GM19455 (cell line): Measurements from ENCODE around the gene EEIG2.
"Not testable (repeated sequence)": the region's sequence is repeated elsewhere in the genome, so short reads cannot be mapped to it uniquely, and the experiment has no call there.

Experiments
- ATAC-seq: cut with Tn5 transposase; IDR thresholded peaks from one replicate; pipeline ENCODE4 v1.9.1; 2021; ENCODE audit not compliant: unreplicated experiment

The EEIG2 gene

DNA sequence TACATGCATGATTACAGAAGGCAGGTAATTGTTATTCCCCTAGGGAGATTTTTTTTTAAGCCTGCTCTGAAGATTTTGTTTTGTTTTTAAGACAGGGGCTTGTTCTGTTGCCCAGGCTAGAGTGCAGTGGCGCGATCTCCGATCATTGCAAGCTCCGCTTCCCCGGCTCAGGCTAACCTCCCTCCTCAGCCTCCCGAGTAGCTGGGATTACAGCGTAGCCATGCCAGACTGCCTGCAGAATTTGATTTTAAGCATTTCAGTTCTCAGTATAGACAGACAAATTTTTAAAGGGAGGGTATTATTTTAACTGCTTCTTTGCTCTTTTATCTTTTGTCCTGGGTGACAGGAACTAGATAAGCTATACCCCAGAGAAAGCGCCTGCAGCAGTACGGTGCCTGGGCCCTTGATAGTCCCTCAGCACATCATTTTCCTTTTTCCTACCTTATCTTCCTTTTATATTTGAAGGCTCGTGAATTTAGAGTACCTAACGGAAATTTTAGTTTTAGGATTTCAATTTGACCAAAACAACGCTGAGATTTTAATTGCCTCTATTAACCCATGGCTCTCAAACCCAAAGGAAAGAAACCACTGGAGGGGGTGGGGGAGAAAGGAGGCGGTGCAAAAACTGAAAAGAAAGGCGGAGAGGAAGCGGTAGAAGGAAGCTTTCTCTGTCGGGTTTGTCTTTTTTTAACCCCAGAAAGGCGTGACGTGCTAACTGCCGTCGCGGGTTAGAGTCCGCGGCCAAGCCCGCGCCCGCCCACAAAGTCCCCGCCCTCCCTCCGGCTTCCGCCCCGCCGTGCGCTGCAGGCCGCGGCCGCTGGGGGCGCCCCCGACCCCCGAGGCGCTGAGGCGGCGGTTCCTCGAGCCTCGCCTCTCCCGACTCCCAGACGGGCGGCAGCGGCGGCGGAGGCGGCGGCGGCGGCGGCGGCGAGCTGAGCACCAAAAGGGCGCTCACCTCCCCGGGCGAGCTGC is at the start of gene EEIG2:
EEIG2 (plus strand) TSS at position 886 of the 972 bp plus-strand sequence. CDS start 329 bp downstream, outside the sequence.
- ATAC-seq: peak; percentile 78

DNA sequence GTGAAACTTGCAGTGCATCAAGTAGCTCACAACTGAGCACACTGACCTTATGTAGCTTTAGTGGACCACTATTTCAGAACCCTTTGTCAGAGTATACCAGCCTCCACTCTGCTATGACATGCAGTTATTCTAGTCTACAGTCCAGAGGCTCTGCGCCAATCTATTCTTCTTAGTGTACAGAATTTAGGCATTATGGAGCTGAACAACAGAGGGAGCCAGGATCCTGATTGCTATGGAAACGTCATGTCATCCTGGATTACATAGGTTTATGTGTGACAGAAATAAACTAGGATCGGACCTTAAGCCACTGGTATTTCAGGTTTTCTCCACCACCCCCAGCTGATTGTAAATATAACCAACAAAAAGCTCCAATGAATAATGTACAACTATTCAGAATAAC is 48.1 kb upstream of the EEIG2 start:
- ATAC-seq: no peak

DNA sequence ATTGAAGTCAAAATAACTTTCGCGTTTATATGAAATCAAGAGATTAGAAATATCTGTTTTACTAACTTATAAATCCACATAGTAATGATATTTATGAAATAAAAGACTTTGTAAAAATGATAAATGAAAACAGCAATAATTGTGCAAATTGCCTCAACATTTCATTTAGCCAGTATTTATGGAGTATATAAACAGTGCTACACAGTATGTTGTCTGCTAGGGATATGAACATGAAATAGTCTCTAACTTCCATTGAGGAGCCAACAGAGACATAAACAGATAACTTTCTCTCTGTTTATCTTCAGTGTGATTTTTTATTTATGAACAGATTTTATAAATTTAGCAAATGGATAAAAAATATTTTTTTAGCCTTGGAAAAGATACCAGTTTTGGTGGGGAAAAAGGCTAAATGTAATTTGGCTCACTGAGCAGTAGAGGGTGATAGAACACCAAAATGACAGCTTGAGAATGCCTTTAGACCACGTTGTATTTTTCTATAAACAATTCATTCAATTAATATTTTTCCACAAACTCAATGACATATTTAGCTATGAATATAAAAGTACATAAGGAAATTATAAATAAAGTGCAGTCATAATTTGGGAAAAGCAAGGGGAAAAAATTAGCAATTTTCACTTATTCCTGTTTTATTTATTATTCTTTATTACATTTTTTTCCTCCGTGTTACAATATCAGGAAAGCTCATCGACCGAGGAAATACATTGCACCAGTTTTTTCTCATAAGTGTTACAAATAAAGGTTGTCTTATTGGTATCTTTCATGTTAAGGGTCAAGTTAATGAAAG is 47.5 kb upstream of the EEIG2 start:
- no peak for ATAC-seq

DNA sequence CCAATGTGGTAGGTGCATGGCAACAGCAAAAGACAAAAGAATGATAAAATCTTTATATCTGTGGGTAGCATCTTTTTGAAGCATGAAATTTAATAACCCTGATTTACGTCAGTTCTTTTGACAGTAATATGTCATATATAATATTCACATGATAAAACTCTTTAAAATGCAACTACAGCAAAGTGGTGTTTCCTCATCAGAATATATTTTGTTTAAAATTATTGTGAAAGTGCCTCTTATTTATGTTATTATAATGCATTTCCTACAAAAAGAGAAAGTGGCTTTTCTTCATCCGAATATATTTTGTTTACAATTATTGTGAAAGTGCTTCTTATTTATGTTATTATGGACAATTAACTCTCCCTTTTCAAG is 46.9 kb upstream of the EEIG2 start:
- ATAC-seq: no peak

DNA sequence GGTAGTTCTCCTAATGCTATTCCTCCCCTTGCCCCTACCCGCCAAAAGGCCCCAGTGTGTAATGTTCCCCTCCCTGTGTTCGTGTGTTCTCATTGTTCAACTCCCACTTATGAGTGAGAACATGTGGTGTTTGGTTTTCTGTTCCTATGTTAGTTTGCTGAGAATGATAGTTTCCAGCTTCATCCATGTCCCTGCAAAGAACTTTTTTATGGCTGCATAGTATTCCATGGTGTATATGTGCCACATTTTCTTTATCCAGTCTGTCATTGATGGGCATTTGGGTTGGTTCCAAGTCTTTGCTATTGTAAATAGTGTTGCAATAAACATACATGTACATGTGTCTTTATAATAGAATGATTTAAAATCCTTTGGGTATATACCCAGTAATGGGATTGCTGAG is 46.0 kb upstream of the EEIG2 start:
- not testable (repeated sequence) for ATAC-seq

DNA sequence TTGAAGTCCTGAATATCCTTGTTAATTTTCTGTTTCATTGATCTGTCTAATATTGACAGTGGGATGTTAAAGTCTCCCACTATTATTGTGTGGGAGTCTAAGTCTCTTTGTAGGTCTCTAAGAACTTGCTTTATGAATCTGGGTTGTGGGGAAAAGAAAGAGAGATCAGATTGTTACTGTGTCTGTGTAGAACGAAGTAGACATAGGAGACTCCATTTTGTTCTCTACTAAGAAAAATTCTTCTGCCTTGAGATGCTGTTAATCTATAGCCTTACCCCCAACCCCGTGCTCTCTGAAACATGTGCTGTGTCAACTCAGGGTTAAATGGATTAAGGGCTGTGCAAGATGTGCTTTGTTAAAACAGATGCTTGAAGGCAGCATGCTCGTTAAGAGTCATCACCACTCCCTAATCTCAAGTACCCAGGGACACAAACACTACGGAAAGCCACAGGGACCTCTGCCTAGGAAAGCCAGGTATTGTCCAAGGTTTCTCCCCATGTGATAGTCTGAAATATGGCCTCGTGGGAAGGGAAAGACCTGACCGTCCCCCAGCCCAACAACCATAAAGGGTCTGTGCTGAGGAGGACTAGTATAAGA is 42.5 kb upstream of the EEIG2 start:
- ATAC-seq: not testable (repeated sequence)

DNA sequence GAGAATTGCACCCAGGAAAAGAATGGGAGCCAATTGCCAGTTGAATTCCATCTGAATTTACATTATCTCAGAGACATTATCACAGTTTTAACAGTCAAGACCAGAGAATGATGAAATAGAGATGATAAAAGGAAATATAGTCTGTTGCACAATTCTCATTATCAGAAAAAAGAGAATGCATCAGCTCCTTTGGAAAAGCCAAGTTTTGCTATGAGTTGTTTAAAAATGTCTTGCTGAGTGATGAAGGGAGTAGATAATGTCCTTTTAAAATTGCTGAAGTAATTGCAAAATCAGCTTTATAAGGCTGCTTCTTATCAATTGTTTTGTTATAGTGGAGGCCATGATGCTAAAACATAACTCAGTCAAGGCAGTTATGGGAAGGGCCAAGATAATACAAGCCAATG is 37.9 kb upstream of the EEIG2 start:
- ATAC-seq: no peak

DNA sequence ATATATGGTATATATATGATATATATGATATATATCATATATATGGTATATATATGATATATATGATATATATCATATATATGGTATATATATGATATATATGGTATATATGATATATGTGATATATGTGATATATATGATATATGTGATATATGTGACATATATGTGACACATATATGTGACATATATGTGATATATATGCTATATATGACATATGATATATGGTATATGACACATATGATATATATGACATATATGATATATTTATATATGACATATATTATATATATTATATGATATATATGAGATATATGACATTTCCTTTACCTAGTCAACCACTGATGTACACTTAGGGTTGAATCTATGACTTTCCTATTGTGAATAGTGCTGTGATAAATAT is 36.1 kb upstream of the EEIG2 start:
- ATAC-seq: no peak

DNA sequence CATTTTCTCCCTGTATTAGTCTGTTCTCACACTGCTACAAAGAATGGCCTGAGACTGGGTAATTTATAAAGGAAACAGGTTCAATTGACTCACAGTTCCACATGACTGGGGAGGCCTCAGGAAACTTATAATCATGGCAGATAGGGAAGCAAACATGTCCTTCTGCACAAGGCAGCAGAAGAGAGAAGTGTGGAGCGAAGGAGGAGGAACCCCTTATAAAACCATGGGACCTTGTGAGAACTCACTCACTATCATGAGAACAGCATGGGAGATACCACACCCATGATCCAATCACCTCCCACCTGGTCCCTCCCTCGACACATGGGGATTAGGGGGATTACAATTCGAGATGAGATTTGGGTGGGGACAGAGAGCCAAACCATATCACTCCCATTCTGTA is 35.2 kb upstream of the EEIG2 start:
- no peak for ATAC-seq

DNA sequence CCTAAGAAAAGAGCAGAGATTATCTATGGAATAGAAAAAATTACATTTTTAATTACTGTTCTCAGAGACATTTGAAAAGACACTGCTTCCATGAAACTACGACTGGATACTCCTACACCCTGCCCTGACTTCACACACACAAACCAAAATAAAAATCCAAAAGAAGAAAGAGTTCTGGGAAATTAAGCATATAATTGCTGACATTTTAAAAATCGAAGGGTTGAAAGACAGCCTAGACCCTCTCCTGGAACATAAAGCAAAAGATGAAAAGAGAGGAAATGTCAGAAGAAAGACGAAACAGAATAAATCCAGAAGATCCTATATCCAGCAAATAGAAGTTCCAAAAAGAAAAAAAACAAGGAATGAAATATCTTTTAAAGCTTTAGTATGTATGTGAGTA is 32.8 kb upstream of the EEIG2 start:
- no peak for ATAC-seq

DNA sequence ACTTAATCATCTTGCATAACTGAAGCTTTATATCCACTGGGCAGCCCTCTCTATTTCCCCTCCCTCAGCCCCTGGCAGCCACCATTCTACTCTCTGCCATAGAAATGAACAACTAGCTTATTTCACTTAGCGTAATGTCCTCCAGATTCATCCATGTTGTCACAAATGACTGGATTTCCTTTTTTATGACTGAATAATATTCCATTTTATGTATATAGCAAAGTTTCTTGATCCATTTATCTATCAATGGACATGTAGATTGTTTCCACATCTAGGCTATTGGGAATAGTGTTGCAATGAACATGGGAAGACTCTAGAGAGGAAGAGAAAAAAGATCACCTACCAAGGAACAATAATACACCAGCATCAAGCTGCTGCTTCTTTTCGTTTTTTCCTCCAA is 32.1 kb upstream of the EEIG2 start:
- no peak for ATAC-seq

DNA sequence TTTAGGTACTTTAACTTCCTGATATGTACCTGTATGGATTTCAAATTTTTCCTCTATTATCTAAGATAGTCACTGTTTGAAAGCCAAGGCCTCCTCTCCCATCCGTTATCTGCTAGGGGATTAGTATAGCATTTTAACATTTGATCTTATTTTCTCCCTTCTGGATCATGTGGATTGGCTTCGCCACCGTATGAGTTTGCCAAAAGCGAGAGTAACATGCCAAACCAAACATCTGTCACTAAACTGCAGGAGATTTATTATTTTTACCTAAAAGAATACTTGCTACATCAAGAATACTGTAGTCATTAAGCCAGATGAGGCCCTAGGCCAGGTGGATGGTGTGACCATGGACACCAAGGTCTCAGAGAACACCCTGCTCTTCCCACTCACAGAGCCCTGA is 28.5 kb upstream of the EEIG2 start:
- ATAC-seq: no peak

DNA sequence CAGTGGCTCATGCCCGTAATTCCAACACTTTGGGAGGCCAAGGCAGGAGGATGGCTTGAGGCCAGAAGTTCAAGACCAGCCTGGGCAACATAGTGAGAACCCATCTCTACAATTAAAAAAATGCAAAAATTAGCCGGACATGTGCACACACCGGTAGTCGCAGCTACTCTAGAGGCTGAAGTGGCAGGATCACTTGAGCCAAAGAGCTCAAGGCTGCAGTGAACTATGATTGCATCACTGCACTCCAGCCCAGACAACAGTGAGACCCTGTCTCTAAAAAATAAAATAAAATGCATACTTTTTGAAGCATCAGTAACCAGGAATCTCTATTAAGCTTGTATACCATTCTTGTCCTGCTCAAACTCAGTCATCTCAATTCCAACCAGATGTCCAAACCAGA is 27.2 kb upstream of the EEIG2 start:
- ATAC-seq: no peak

DNA sequence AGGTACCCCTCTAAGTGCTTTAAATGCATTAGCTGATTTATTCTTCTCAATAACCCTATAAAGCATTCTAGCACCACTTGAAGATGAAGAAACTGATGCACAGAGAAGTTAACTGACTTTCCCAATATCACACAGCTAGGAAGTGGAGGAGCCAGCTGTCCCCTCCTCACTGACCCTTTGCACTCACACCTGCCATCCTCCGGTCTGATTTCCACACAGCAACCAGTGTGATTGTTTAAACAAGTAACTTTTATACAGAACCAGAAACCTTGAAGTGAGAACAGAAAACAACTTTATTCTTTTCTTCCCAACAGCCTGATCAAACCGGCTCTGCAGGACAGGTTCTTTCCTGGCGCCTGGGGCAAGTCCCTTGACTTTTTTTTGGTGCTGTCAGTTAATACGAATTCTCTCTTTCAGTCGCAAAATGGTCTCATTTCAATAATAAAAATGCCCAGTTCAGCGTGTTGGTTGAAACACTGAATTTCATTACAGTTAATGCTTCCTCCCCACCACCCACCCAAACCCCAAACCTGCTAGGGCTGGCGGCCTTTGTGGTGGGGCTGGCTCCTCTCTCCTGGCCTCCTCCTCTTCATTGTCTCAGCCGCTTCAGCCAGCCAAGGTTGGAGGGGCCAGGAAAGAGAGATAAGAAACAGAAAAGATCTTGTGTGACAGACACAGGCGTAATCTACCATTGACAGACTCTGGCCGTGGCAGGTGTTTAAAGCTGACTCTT is 26.4 kb upstream of the EEIG2 start:
- ATAC-seq: peak; percentile 52

DNA sequence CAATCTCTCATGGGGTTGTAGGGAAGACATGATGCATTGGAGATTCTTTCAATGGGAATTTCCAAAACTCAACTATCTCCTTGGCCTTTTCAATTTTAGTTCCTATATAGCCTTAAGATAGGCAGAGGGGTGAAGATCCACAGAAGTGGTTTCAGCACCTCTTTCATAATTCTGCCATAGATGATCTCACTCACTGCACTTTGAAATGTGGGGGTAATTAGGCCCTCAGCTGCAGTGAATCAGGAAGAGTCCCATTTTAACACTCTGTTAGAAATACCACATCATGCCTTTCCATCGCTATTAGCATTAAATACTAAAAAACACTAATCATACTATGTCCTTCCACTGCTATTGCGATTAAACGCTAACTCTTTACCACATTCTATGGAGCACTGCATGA is 25.1 kb upstream of the EEIG2 start:
- no peak for ATAC-seq

DNA sequence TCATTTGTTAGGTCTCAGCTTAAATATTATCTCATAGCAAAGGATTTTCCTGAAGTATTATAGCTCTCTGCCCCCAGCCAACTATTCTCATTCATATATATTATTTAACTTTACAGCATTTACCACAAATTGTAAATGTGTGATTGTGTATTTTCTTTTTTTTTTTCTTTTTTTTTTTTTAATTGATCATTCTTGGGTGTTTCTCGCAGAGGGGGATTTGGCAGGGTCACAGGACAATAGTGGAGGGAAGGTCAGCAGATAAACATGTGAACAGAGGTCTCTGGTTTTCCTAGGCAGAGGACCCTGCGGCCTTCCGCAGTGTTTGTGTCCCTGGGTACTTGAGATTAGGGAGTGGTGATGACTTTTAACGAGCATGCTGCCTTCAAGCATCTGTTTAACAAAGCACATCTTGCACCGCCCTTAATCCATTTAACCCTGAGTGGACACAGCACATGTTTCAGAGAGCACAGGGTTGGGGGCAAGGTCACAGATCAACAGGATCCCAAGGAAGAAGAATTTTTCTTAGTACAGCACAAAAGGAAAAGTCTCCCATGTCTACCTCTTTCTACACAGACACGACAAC is 24.5 kb upstream of the EEIG2 start:
- ATAC-seq: not testable (repeated sequence)

DNA sequence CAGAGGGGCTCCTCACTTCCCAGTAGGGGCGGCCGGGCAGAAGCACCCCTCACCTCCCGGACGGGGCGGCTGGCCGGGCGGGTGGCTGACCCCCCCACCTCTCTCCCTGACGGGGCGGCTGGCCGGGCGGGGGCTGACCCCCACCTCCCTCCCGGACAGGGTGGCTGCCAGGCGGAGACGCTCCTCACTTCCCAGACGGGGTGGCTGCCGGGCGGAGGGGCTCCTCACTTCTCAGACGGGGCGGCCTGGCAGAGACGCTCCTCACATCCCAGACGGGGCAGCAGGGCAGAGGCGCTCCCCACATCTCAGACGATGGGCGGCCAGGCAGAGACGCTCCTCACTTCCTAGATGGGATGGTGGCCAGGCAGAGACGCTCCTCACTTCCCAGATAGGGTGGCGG is 23.9 kb upstream of the EEIG2 start:
- ATAC-seq: not testable (repeated sequence)

DNA sequence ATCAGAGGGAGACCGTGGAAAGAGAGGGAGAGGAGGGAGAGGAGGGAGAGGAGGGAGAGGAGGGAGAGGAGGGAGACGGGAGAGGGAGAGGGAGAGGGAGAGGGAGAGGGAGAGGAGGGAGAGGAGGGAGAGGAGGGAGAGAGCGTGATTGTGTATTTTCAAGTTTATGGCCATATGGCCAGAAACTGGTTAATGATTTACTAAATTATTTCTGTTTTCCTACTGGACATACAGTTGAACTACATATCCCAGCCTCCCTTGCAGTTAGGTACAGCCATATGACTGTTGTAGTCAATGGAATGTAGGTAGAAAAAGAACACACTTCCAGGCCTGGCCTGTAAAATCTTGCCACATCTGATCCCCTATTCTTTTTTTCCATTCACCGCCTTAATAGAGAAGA is 23.1 kb upstream of the EEIG2 start:
- ATAC-seq: not testable (repeated sequence)

DNA sequence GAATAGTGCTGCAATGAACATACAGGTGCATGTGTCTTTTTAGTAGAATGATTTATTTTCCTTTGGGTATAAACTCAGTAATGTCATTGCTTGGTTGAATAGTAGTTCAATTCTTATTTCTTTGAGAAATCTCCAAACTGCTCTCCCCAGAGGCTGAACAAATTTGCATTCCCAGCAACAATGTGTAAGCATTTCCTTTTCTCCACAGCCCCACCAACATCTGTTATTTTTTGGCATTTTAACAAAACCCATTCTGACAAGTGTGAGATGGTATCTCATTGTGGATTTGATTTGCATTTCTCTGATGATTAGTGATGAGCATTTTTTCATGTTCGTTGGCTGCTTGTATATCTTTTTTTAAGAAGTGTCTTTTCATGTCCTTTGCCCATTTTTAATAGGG is 21.9 kb upstream of the EEIG2 start:
- no peak for ATAC-seq

DNA sequence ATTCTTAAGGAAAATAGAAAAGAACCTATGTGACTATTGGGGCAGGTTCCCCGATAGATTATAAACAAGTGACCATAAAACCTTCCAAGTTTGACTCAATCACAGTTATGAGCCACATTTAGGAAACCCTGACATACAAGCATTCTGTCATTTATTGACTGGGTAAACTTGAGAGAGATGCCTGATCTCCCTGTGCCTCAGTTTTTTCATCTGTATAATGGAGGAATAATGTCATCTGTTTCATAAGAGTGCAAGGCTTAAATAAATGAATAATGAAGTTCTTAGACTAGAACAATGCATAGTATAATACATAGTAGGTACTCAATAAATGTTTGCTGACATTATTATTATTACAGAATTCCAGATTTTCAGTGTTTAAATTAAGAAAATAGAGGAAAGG is 18.9 kb upstream of the EEIG2 start:
- ATAC-seq: no peak

DNA sequence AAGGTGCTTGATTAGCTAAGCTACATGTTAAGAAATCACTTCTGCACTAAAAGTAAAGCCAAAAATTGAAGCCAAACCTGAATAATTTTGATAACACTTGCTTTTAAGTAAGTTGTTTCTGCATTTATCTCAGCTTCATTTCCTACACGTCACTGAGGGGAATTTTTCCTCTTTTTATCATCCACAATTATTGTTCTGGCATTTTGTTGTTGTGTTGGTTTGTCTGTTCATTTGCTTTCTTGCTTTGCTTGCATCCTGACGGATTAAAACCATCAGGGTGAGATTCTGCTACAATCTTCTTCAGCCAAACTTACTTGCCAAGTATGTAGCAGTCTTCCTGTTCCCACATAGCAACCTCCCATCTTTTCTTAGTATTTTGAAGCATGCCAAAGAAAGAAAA is 18.0 kb upstream of the EEIG2 start:
- ATAC-seq: no peak
